HG02981 (cell line): Measurements from ENCODE around the gene HSD11B1L.
"Not testable (repeated sequence)": the region's sequence is repeated elsewhere in the genome, so short reads cannot be mapped to it uniquely, and the experiment has no call there.

Experiments
- ATAC-seq: cut with Tn5 transposase; IDR thresholded peaks from one replicate; pipeline ENCODE4 v1.9.1; 2021; ENCODE audit warnings: mild to moderate bottlenecking, moderate library complexity; ENCODE audit not compliant: unreplicated experiment

HSD11B1L gene

DNA sequence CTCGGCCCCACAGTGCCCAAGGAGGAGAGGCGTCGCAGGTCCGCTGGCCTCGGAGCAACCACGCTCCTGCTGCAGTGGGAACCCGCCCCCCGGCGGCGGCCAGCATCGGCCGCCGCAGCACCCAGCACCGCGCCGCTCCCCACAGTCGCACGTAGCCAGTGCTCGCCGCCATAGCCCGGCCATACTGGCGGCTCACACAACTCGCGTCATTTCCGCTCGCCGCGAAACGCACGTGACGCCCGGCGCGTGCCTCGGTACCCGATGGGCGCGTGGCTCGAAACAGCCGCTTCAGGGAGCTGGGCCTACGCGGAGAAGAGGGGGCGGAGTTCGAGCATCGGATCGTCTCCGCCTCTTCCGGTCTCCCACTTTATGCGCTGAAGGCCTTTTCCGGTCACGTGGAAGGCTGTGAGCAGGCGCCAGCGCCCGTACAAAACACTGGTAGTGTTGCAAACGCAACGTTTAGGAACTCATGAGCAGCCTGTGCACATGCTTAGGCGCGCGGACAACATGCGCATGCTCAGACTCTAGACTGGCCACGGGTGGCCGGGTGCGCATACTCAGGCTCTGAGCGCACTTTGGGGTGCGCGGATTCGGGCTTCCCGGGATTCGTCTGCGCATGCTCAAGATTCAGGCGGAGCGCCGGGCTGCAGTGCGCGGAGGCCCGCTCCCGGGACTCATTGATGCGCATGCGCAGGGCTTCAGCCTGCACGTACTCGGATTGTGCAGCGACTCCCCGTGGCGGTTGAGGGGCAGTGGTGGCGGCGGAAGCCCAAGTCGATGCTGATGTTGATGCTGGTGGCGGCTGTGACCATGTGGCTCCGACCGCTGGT lies 39.3 kb downstream of the HSD11B1L start, which contains the start of the genes CATSPERD and LONP1:
Gene CATSPERD (plus strand): TSS at position 677 of the 830 bp plus-strand sequence. CDS start 101 bp downstream, at position 778.
Gene LONP1 (minus strand): TSS at position 186 of the 830 bp plus-strand sequence. CDS start 14 bp downstream, at position 172.
- ATAC-seq = peak; percentile 83

DNA sequence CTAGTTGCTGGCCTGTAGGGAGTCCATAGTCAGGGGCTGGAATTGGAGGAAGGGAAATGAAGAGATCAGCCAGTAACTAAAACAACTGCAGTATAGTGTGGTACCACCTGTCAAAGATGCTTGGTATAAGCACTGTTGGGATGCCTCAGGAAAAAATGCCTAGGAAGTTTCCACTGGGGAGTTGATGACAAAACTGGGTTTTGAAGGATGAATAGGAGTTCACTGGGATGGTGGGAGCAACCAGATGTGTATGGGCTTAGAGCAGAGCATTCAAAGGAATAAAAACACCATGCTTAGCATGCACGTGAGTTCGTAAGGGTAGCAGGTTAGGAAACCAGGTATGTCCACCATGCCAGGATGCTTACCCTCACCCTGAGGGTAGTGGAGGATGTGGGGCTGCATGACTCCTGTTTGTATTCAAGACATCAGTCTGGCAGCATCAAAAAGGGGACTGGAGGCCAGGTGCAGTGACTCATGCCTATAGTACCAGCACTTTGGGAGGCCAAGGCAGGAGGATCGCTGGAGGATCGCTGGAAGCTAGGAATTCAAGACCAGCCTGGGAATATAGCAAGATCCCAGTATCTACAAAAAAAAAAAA lies 46.7 kb downstream of the HSD11B1L start:
- no peak for ATAC-seq

DNA sequence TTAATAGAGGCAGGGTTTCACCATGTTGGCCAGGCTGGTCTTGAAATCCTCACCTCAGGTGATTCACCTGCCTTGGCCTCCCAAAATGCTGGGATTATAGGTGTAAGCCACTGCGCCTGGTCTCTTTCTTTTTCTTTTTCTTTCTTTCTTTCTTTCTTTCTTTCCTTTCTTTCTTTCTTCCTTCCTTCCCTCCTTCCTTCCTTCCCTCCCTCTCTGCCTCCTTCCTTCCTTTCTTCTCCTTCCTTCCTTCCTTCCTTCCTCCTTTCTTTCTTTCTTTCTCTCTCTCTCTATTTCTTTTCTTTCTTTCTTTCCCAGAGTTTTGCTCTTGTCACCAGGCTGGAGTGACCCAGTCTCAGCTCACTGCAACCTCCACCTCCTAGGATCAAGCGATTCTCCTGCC lies 52.3 kb downstream of the HSD11B1L start:
- not testable (repeated sequence) for ATAC-seq
